ENCODE results near the gene ASZ1.
"Not testable (repeated sequence)": the region's sequence is repeated elsewhere in the genome, so short reads cannot be mapped to it uniquely, and the experiment has no call there.

Gene ASZ1

GRCh38 chr7:117427258-117427701 is at the start of gene ASZ1:
TSS of gene ASZ1 (minus strand) at chr7:117427493. CDS start at chr7:117427460, 33 bp downstream.
- DNase-seq, result no peak

- DNase-seq, result no peak
Measured at GRCh38 chr7:117476557-117477215, 49.4 kb upstream of the ASZ1 start.

- no peak for DNase-seq
Measured at GRCh38 chr7:117472335-117472734, 45.0 kb upstream of the ASZ1 start.

DNA sequence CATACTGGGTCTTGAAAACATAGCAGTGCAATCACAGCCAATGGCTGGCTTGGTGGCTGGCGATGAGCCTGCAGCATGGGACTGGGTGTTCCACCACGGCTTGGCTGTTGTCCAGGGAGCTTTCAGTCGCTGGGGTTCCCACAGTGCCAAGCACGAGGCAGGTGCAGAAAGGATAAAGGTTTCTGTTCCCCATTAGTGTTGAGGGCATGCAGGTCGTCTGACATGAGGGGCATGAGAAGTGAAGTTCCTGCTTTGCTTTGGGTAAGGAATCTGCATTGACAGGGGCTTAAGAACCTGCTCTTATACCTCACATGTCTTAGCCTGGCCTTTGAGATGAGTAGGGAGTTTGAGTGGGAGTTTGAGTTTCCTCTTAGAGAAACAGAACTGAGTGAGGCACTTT is 43.5 kb upstream of the ASZ1 start:
- no peak for DNase-seq

DNA sequence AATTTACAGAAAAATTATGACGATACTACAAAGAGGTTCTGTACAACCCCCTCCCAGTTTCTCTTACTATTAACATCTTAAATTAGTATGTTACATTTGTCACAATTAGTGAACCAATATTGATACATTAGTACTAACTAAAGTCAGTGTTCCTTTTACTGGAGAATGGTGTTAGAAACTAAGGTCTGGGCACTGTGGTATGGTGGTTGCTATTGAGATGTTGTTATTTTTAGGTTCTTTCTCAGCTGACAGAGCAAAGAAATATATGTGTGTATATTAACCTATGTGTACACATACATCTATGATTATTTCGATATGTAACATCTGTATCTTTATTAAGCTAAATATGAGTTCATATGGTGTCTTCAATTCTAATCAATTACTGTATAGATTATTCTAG is 40.9 kb upstream of the ASZ1 start:
- no peak for DNase-seq

GRCh38 chr7:117460815-117461214 is 33.5 kb upstream of the ASZ1 start:
- DNase-seq, result not testable (repeated sequence)

- no peak for DNase-seq
Measured at GRCh38 chr7:117459735-117460134, 32.4 kb upstream of the ASZ1 start.

- no peak for DNase-seq
Measured at GRCh38 chr7:117458977-117459583, 31.8 kb upstream of the ASZ1 start.

- no peak for DNase-seq
Measured at GRCh38 chr7:117448655-117449054, 21.4 kb upstream of the ASZ1 start.

DNA sequence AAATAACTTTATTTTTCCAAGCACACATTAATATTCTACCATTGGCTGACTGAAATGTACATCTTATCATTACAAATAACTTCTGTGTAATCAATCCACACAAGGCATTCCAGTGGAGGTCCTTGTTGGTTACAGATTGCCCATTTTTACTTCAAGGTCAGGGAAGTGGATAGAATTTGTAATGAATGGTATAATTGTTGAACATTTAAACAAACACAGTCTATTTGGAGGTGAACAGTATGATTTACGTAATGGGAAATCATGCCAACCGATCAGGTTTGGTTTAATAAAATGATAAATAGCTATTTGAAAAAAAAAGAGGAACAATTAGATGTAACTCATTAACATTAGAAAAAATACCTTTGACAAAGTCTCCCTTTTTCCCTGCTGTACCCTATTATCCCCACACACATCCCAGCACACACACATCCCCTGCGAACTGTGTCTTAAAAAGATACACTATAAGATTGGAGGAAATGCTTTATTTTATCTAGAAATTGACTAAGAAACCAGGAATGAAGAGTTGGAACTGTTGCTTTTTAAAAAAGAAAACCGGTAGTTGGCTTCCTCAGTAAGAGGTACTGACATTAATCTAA is 19.0 kb upstream of the ASZ1 start:
- DNase-seq, result no peak

GRCh38 chr7:117445206-117445605 is 17.9 kb upstream of the ASZ1 start:
- no peak for DNase-seq

GRCh38 chr7:117444646-117445045 is 17.4 kb upstream of the ASZ1 start:
- no peak for DNase-seq

DNA sequence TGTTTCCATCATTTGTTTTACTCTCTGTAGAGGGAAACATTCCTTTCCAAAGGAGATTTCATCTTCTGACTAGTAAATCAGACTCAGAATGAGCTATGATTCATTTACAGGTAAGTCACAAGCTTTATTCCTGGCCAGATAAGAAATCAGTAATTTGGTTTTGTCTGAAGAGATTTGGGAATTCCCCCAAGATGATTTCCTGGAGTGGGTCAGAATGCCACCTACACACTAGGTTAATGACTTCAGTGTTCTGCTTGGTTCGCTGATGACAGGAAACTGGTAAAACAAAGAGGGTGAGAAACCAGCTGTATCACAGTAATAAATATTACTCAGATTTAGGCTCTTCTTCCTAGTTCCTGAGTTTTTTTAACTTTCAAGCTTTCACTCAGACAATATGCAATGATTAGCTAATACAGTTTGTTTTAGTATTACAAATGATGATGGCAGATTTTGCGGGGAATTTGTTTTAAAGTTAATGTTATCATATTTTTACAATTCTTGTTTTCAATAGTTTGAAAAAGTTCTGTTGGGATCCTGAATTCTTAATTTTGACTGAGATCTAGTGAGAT is 8.3 kb upstream of the ASZ1 start:
- DNase-seq, result no peak

DNA sequence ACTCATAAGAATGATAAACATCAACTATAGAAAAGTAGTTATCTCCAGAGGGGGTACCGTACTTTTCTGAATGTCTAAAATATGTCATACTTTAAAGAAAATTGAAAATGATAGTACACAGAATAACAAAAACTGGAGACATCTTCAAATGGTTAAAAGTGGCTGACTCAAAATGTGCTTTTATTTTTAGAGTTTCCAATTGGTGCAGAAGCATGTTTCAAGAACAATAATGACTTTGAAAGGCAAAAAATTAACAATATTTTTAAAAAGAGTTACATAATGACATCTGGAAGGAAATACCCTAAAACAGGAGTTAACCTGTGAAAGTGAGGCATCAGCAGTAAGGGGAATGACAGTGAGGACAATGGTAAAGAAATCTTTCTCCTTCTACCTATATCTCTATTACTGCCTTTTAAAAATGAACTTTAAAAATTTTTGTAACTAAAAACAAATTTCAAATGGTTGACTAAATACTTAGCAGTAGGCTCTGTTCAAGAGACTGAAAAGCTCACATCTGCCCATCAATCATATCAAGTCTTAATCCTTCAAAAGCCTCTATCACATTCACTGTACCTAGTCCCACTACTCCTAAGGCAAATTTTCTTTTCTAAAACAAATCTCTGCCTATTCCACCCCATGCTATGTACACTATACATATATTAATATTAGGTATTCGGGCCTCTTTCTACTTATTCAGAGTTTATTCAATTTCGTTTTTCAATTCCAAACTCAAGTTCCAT is 3.0 kb downstream of the ASZ1 start:
- no peak for DNase-seq

GRCh38 chr7:117414591-117414990 is 12.7 kb downstream of the ASZ1 start:
- not testable (repeated sequence) for DNase-seq

GRCh38 chr7:117412946-117413559 is 14.2 kb downstream of the ASZ1 start:
- DNase-seq, result no peak

GRCh38 chr7:117412390-117412789 is 14.9 kb downstream of the ASZ1 start:
- no peak for DNase-seq

DNA sequence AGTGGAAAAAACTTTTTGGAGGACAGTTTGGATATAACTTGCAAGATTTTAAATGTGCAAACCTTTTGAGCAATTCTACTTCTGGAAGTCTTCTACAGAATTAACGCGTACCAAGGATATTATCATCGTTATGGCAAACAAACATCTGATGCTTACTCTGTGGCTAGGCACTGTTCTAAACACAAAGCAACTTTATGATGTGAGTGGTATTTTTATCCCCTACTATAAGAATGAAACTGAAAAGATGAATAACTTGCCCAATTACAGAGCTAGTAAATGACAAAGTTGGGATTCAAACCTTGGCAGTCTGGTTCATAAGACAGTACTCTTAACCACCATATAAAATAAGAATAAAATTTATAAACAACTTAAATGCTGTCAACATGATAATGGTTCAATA is 15.8 kb downstream of the ASZ1 start:
- DNase-seq, result no peak

- DNase-seq, result no peak
Measured at GRCh38 chr7:117408831-117409230, 18.5 kb downstream of the ASZ1 start.

- no peak for DNase-seq
Measured at GRCh38 chr7:117405519-117405918, 21.8 kb downstream of the ASZ1 start.

GRCh38 chr7:117403737-117404136 is 23.6 kb downstream of the ASZ1 start:
- no peak for DNase-seq

- DNase-seq, result no peak
Measured at GRCh38 chr7:117402109-117402508, 25.2 kb downstream of the ASZ1 start.
